WTC11 (cell line): ENCODE results near the gene CAMTA1.

Experiments
- CREB1 ChIP-seq: sonication (generic); formaldehyde crosslinking; IDR thresholded peaks from 2 replicates; pipeline ENCODE4 v1.8.0; 2023; ENCODE audit warnings: mild to moderate bottlenecking, missing genetic modification reagents
- ETV6 ChIP-seq: sonication (generic); formaldehyde crosslinking; IDR thresholded peaks from 2 replicates; pipeline ENCODE4 v1.8.1; 2022; ENCODE audit warnings: mild to moderate bottlenecking, missing genetic modification reagents
- NR2C2 ChIP-seq: sonication (generic); formaldehyde crosslinking; IDR thresholded peaks from 2 replicates; pipeline ENCODE4 v1.8.0; 2022; ENCODE audit warnings: mild to moderate bottlenecking, missing genetic modification reagents
- PRRX2 ChIP-seq: fragments of 250-450 bp; sonication (Bioruptor Pico); IDR thresholded peaks from 2 replicates; pipeline ENCODE4 v1.8.0; 2021; ENCODE audit warnings: mild to moderate bottlenecking
- SP1 ChIP-seq: sonication (generic); formaldehyde crosslinking; conservative IDR thresholded peaks from 2 replicates; pipeline ENCODE4 v1.8.1; 2022; ENCODE audit warnings: missing genetic modification reagents
- TCF7 ChIP-seq: sonication (generic); formaldehyde crosslinking; IDR thresholded peaks from 2 replicates; pipeline ENCODE4 v1.8.0; 2022; ENCODE audit warnings: mild to moderate bottlenecking, low read depth, missing genetic modification reagents, moderate library complexity
- ZBTB43 ChIP-seq: sonication (generic); formaldehyde crosslinking; IDR thresholded peaks from 2 replicates; pipeline ENCODE4 v1.8.1; 2023; ENCODE audit warnings: mild to moderate bottlenecking, missing genetic modification reagents
- ZNF138 ChIP-seq: sonication (generic); formaldehyde crosslinking; conservative IDR thresholded peaks from 2 replicates; pipeline ENCODE4 v1.8.1; 2022; ENCODE audit warnings: mild to moderate bottlenecking, moderate library complexity, missing genetic modification reagents
- ZNF232 ChIP-seq: sonication (generic); formaldehyde crosslinking; IDR thresholded peaks from 2 replicates; pipeline ENCODE4 v1.8.0; 2022; ENCODE audit warnings: mild to moderate bottlenecking, missing genetic modification reagents
- ZNF281 ChIP-seq: sonication (generic); formaldehyde crosslinking; IDR thresholded peaks from 2 replicates; pipeline ENCODE4 v1.8.0; 2023; ENCODE audit warnings: mild to moderate bottlenecking, missing genetic modification reagents
- ZNF671 ChIP-seq: fragments of 250-450 bp; sonication (Bioruptor Pico); IDR thresholded peaks from 2 replicates; pipeline ENCODE4 v1.8.0; 2021; ENCODE audit warnings: mild to moderate bottlenecking
- TF ChIP-seq, protein P1 (sequence below): fragments of 200-600 bp; IDR thresholded peaks from 2 replicates; pipeline ENCODE4 v1.8.0; 2022; ENCODE audit warnings: antibody characterized with exemption
- TF ChIP-seq, protein P2 (sequence below): sonication (generic); formaldehyde crosslinking; IDR thresholded peaks from 2 replicates; pipeline ENCODE4 v1.8.1; 2023; ENCODE audit warnings: mild to moderate bottlenecking, missing genetic modification reagents, borderline replicate concordance
- TF ChIP-seq, protein P3 (sequence below): sonication (generic); formaldehyde crosslinking; IDR thresholded peaks from 2 replicates; pipeline ENCODE4 v1.8.0; 2022; ENCODE audit warnings: mild to moderate bottlenecking, missing genetic modification reagents

DNA sequence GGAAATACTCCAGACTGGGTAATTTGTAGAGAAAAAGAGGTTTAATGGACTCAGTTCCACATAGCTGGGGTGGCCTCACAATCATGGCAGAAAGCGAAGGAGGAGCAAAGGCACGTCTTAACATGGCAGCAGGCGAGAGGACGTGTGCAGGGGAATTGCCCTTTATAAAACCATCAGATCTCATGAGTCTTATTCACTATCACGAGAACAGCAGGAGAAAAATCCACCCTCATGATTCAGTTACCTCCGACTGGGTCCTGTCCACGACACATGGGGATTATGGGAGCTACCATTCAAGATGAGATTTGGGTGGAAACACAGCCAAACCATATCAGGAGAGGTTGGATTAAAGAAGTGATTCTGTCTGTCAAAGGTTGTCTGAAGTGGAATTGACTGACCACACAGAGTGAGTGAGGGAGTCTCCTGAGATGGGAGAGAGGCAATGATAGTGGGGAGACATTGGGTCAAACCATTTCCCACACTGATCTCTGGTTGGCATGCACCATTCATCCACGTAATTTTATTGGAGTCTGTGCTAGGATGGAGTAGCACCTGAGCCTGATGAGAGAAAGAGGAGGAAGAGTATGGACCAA is 927.6 kb downstream of the CAMTA1 start:
- TF ChIP-seq, protein P1, sequence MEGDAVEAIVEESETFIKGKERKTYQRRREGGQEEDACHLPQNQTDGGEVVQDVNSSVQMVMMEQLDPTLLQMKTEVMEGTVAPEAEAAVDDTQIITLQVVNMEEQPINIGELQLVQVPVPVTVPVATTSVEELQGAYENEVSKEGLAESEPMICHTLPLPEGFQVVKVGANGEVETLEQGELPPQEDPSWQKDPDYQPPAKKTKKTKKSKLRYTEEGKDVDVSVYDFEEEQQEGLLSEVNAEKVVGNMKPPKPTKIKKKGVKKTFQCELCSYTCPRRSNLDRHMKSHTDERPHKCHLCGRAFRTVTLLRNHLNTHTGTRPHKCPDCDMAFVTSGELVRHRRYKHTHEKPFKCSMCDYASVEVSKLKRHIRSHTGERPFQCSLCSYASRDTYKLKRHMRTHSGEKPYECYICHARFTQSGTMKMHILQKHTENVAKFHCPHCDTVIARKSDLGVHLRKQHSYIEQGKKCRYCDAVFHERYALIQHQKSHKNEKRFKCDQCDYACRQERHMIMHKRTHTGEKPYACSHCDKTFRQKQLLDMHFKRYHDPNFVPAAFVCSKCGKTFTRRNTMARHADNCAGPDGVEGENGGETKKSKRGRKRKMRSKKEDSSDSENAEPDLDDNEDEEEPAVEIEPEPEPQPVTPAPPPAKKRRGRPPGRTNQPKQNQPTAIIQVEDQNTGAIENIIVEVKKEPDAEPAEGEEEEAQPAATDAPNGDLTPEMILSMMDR = no peak
- TF ChIP-seq ZNF671 (CRISPR knock-in tag) (no peak), ZNF138 (CRISPR knock-in tag) (no peak), SP1 (CRISPR knock-in tag) (no peak), TCF7 (no peak), NR2C2 (CRISPR knock-in tag) (no peak), ZNF232 (CRISPR knock-in tag) (no peak), ETV6 (CRISPR knock-in tag) (no peak), ZNF281 (CRISPR knock-in tag) (no peak), CREB1 (CRISPR knock-in tag) (no peak), ZBTB43 (CRISPR knock-in tag) (no peak), PRRX2 (CRISPR knock-in tag) (no peak)
- TF ChIP-seq, protein P2, sequence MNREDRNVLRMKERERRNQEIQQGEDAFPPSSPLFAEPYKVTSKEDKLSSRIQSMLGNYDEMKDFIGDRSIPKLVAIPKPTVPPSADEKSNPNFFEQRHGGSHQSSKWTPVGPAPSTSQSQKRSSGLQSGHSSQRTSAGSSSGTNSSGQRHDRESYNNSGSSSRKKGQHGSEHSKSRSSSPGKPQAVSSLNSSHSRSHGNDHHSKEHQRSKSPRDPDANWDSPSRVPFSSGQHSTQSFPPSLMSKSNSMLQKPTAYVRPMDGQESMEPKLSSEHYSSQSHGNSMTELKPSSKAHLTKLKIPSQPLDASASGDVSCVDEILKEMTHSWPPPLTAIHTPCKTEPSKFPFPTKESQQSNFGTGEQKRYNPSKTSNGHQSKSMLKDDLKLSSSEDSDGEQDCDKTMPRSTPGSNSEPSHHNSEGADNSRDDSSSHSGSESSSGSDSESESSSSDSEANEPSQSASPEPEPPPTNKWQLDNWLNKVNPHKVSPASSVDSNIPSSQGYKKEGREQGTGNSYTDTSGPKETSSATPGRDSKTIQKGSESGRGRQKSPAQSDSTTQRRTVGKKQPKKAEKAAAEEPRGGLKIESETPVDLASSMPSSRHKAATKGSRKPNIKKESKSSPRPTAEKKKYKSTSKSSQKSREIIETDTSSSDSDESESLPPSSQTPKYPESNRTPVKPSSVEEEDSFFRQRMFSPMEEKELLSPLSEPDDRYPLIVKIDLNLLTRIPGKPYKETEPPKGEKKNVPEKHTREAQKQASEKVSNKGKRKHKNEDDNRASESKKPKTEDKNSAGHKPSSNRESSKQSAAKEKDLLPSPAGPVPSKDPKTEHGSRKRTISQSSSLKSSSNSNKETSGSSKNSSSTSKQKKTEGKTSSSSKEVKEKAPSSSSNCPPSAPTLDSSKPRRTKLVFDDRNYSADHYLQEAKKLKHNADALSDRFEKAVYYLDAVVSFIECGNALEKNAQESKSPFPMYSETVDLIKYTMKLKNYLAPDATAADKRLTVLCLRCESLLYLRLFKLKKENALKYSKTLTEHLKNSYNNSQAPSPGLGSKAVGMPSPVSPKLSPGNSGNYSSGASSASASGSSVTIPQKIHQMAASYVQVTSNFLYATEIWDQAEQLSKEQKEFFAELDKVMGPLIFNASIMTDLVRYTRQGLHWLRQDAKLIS (CRISPR knock-in tag) = no peak
- TF ChIP-seq, protein P3, sequence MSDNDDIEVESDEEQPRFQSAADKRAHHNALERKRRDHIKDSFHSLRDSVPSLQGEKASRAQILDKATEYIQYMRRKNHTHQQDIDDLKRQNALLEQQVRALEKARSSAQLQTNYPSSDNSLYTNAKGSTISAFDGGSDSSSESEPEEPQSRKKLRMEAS (CRISPR knock-in tag) = no peak
